Colonic mucosa (tissue), 4 donors: Measurements from ENCODE around the gene C1GALT1. TPM values are rescaled to one million over a fixed set of nuclear protein-coding genes. Genes with fewer than 3 reads are reported as not detected.

ENCODE experiments used
- DNase-seq: peaks from one replicate; pipeline ENCODE4 v3.0.0-alpha.2; 2020
- H3K27ac ChIP-seq: fragments of 200-600 bp; one replicate; pipeline ENCODE4 v1.8.0; 2021
- H3K27me3 ChIP-seq: fragments of 200-600 bp; one replicate; pipeline ENCODE4 v1.8.0; 2021
- H3K36me3 ChIP-seq: fragments of 200-600 bp; one replicate; pipeline ENCODE4 v1.8.0; 2021
- H3K4me1 ChIP-seq: fragments of 200-600 bp; one replicate; pipeline ENCODE4 v1.8.0; 2021; ENCODE audit warnings: mild to moderate bottlenecking
- H3K4me3 ChIP-seq: fragments of 200-600 bp; one replicate; pipeline ENCODE4 v1.8.0; 2021
- H3K9ac ChIP-seq, 2 donors: one replicate each; pipeline ENCODE4 v1.7.0; 2013; ENCODE audit warnings: control low read depth in 2 of 2, low read depth in 2 of 2, low read length in 2 of 2
- H3K9me3 ChIP-seq: fragments of 200-600 bp; one replicate; pipeline ENCODE4 v1.8.0; 2021
- intact Hi-C: fragments of 100-400 bp; cut with DNase I; formaldehyde crosslinking; loops from one replicate; pipeline ENCODE4 v1.14.1; 2022
- total RNA-seq, 2 donors: library from RNA; stranded (reverse); fragmentation: NEBNext Ultra II Directional in 1 of 2; extraction: Animal tissue kit (Norgen Biotek cat#: 25700) in 1 of 2; gene quantifications; one replicate each; pipeline ENCODE4 v1.2.1, GENCODE V29; 2021
- TF ChIP-seq, protein P1 (sequence below): fragments of 200-600 bp; IDR thresholded peaks from one replicate; pipeline ENCODE4 v1.8.0; 2022; ENCODE audit warnings: antibody characterized with exemption, mild to moderate bottlenecking
- donor health status: healthy.
- donor health status: DM: no; HTN: no; CAD: no.
- donor health status: DM: no; HTN: no; CAD: no.

The C1GALT1 gene
- total RNA-seq, 2 donors from 2014 or later = 33.9 to 39.4 TPM

DNA sequence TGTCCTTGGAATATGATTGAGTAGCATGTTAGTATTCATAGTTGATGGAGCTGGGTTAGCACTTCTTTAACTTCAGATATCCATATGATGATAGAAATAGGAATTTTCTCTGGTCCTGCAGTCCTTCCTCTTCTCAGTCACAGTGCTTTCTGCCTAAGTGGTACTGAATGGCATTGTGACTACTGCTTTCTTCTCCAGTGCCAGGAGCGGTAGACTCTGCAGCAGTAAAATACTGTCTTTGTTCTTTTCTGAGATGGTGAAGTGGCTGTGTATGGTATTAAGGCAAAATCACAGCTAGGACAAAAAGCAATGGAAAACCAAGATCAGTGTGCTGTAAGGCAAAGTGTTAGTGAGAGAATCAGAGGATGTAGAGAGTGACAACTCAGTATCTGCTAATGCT is 46.6 kb downstream of the C1GALT1 start:
- DNase-seq = no peak
- Histone ChIP-seq H3K36me3 (no peaks in the 10 kb centered on the region), H3K4me3 (no peak overlapping the region), H3K9ac (no peak overlapping the region), H3K4me1 (no peaks in the 10 kb centered on the region), H3K9me3 (no peaks in the 10 kb centered on the region), H3K27ac (no peak overlapping the region), H3K27me3 (no peaks in the 10 kb centered on the region)
- intact Hi-C loops = no loop called here
- TF ChIP-seq, protein P1, sequence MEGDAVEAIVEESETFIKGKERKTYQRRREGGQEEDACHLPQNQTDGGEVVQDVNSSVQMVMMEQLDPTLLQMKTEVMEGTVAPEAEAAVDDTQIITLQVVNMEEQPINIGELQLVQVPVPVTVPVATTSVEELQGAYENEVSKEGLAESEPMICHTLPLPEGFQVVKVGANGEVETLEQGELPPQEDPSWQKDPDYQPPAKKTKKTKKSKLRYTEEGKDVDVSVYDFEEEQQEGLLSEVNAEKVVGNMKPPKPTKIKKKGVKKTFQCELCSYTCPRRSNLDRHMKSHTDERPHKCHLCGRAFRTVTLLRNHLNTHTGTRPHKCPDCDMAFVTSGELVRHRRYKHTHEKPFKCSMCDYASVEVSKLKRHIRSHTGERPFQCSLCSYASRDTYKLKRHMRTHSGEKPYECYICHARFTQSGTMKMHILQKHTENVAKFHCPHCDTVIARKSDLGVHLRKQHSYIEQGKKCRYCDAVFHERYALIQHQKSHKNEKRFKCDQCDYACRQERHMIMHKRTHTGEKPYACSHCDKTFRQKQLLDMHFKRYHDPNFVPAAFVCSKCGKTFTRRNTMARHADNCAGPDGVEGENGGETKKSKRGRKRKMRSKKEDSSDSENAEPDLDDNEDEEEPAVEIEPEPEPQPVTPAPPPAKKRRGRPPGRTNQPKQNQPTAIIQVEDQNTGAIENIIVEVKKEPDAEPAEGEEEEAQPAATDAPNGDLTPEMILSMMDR = no peak

DNA sequence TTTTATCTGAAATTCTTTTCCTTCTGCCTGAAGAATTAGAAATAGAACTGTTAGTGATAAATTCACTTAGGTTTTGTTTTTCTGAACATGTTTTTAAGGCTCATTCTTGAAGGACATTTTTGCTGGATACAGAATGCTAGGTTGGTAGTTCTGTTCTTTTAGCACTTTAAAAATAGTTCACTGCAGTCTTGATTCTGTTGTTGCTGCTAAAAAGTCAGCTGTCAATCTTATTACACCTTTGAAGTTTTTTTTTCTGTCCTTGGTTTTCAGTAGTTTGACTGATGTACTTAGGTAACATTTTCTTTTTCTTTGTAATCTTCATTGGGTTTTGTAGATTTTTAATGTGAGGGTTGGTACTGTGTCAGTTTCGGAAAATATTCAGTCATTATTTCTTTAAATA is 48.7 kb downstream of the C1GALT1 start:
- Histone ChIP-seq H3K9me3 (no peaks in the 10 kb centered on the region), H3K27ac (no peak overlapping the region), H3K36me3 (no peaks in the 10 kb centered on the region), H3K4me1 (no peaks in the 10 kb centered on the region), H3K9ac (no peak overlapping the region), H3K27me3 (no peaks in the 10 kb centered on the region), H3K4me3 (no peak overlapping the region)
- intact Hi-C loops = no loop called here
- DNase-seq = no peak
- TF ChIP-seq, protein P1 = no peak

DNA sequence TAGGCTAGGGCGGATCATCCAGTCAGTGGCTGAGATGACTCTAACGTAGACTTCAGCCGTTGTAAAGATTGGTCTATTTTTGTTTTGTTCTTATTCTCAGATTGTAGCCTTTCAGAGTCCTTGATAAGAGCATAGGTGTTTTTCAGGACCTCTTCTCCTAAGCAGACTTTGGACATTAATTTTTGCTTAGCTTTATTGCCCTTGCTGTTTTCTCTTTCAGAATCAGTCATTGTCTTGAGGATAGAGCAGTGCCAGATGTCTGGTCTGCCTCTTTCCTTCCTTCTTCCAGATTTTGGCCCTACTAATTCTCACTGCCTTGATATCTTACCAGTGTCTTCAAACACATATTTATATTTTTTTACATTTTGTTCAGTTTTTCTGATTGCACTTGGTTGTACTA is 49.5 kb downstream of the C1GALT1 start:
- H3K4me1 ChIP-seq = no peaks in the 10 kb centered on the region
- no peak overlapping the region for H3K4me3 ChIP-seq
- no peak overlapping the region for H3K27ac ChIP-seq
- TF ChIP-seq, protein P1 = no peak
- no peak for DNase-seq
- H3K9ac ChIP-seq = no peak overlapping the region
- H3K27me3 ChIP-seq = no peaks in the 10 kb centered on the region
- H3K36me3 ChIP-seq = no peaks in the 10 kb centered on the region
- H3K9me3 ChIP-seq = no peaks in the 10 kb centered on the region
- intact Hi-C loops = no loop called here

DNA sequence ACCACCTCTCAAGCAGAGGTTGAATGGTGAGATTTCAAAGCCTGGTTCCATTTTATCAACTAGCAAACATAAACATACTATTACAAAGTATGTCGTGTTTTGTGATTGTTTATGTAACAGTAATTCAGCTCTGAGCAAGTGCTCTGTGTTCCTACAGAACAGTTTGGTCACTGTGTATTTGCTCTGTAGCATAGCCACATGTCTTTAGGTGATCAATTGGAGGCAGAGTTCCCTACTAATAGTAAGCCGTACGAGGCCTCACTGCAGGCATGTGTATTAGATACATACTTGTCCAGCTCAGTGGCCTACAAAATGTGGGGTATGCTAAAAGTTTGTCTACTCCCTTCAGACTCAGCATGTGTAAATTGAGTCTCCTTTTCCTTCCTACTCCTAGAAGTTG is 53.0 kb downstream of the C1GALT1 start:
- H3K4me1 ChIP-seq = no peaks in the 10 kb centered on the region
- H3K9ac ChIP-seq = no peak overlapping the region
- no peak for DNase-seq
- H3K9me3 ChIP-seq = no peaks in the 10 kb centered on the region
- no peak overlapping the region for H3K4me3 ChIP-seq
- TF ChIP-seq, protein P1 = no peak
- intact Hi-C loops = no loop called here
- H3K27me3 ChIP-seq = no peaks in the 10 kb centered on the region
- H3K36me3 ChIP-seq = no peaks in the 10 kb centered on the region
- no peak overlapping the region for H3K27ac ChIP-seq

DNA sequence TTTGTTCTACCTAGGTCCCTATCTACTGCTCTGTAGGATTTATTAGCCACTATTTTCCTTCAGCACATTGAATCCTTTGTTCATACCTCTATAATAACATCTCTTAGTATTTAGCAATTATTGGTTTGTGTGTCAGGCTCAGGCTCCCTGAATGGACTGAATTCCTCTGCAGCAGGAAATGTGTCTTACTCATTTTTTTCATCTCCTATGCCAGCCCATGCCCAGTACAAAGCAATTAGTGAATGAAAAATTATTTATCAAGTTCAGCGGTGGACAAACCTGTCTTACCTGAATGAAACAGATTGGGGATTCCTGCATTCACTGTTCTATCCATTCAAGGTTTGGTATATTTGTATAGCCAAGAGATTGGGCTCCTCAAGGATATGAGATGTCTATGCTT is 53.7 kb downstream of the C1GALT1 start:
- intact Hi-C loops = no loop called here
- TF ChIP-seq, protein P1 = no peak

More for the DNA sequence above, 53.7 kb downstream of the C1GALT1 start:
- Histone ChIP-seq H3K36me3 (no peaks in the 10 kb centered on the region), H3K27me3 (no peaks in the 10 kb centered on the region), H3K27ac (no peak overlapping the region), H3K4me3 (no peak overlapping the region), H3K4me1 (no peaks in the 10 kb centered on the region), H3K9ac (no peak overlapping the region), H3K9me3 (no peaks in the 10 kb centered on the region)
- DNase-seq = no peak
